Stomach (tissue), 4 donors: ENCODE results near the gene SLC6A11.

Source experiments
- CTCF ChIP-seq, 7 experiments: fragments of 450-650 bp in 4 of 7; fragments of 200-600 bp in 3 of 7; sonication (generic) in 3 of 7; IDR thresholded peaks; one replicate each; pipeline ENCODE4 v1.5.1; 2016 to 2019; ENCODE audit warnings: antibody characterized with exemption in 7 of 7, control low read depth in 2 of 7, mild to moderate bottlenecking in 1 of 7
- POLR2AphosphoS5 ChIP-seq, 3 donors: sonication (generic); formaldehyde crosslinking; IDR thresholded peaks; one replicate each; pipeline ENCODE4 v1.6.1; 2016; ENCODE audit warnings: antibody characterized with exemption in 3 of 3

- TF ChIP-seq CTCF (IDR thresholded peaks at IDR 0.05), result no peak
- TF ChIP-seq POLR2AphosphoS5 (IDR thresholded peaks at IDR 0.05), result no peak
These were observed 19.4 kb downstream of the SLC6A11 start for GRCh38 chr3:10835406-10835805.
